B cell (primary cell): Measurements from ENCODE around the gene COMMD1. TPM values are rescaled to one million over a fixed set of nuclear protein-coding genes. Genes with fewer than 3 reads are reported as not detected.

Source experiments
- ATAC-seq: fragments of 200-7000 bp; cut with Tn5 transposase; one replicate; pipeline ENCODE4 v1.10.0; 2021; ENCODE audit warnings: low read depth, mild to moderate bottlenecking, moderate number of reproducible peaks, moderate library complexity
- CTCF ChIA-PET: fragments of 350-600 bp; sonication (Branson Sonifier 250); formaldehyde crosslinking; loops from one replicate; lab custom pipeline; 2021; ENCODE audit warnings: antibody characterized with exemption, inconsistent platforms; lab: Charles Lee
- POLR2A ChIA-PET: fragments of 350-600 bp; sonication (Branson Sonifier 250); formaldehyde crosslinking; loops from one replicate; lab custom pipeline; 2021; ENCODE audit warnings: antibody characterized with exemption; lab: Charles Lee
- DNase-seq: peaks from one replicate; pipeline ENCODE4 v3.0.0; 2013
- H2AFZ ChIP-seq: 2 replicates; pipeline ENCODE4 v1.6.1; 2012; ENCODE audit warnings: mild to moderate bottlenecking, low read depth, low read length; ENCODE audit not compliant: insufficient read depth, poor library complexity, severe bottlenecking
- H3K27ac ChIP-seq, 2 donors: 1 replicate in 1 of 2; 2 replicates in 1 of 2; pipeline ENCODE4 v1.5.1; 2012 to 2013; ENCODE audit warnings: low read length in 2 of 2, mild to moderate bottlenecking in 2 of 2, moderate library complexity in 1 of 2
- H3K27me3 ChIP-seq, 4 experiments: fragments of 200-600 bp in 1 of 4; sonication (generic) in 1 of 4; replicated peaks in 1 of 4; 1 replicate in 2 of 4; 2 replicates in 2 of 4; pipeline versions ENCODE4 v1.6.1 to v1.7.0; 2013 to 2016; ENCODE audit warnings: low read length in 3 of 4, mild to moderate bottlenecking in 2 of 4, mixed read lengths in 1 of 4, moderate library complexity in 1 of 4; ENCODE audit not compliant: insufficient read depth in 4 of 4, control insufficient read depth in 3 of 4; ENCODE audit errors: control extremely low read depth in 1 of 4
- H3K36me3 ChIP-seq, 2 experiments: replicated peaks in 1 of 2; 1 replicate in 1 of 2; 2 replicates in 1 of 2; pipeline versions ENCODE4 v1.6.1 to v1.7.1; 2013; ENCODE audit warnings: low read length in 1 of 2; ENCODE audit not compliant: insufficient read depth in 2 of 2, control insufficient read depth in 1 of 2; ENCODE audit errors: control extremely low read depth in 1 of 2, extremely low read depth in 1 of 2
- H3K4me1 ChIP-seq, 2 donors: fragments of 200-600 bp in 1 of 2; sonication (generic) in 1 of 2; 1 replicate in 1 of 2; 2 replicates in 1 of 2; pipeline versions ENCODE4 v1.5.1 to v1.6.1; 2013 to 2017; ENCODE audit warnings: low read length in 2 of 2; ENCODE audit not compliant: control insufficient read depth in 2 of 2, insufficient read depth in 2 of 2
- H3K4me2 ChIP-seq: replicated peaks from 2 replicates; pipeline ENCODE3; 2012; ENCODE audit warnings: mild to moderate bottlenecking, low read depth, low read length; ENCODE audit not compliant: poor library complexity, severe bottlenecking
- H3K4me3 ChIP-seq, 5 experiments: fragments of 200-600 bp in 1 of 5; sonication (generic) in 1 of 5; 1 replicate in 3 of 5; 2 replicates in 2 of 5; pipeline versions ENCODE4 v1.5.1 to v1.7.0; 2011 to 2016; ENCODE audit warnings: low read length in 4 of 5, mild to moderate bottlenecking in 4 of 5, low read depth in 2 of 5, control low read depth in 1 of 5, moderate library complexity in 1 of 5; ENCODE audit not compliant: insufficient read depth in 1 of 5; ENCODE audit errors: control extremely low read depth in 1 of 5, extremely low read depth in 1 of 5
- H3K79me2 ChIP-seq: fragments of 200-600 bp; sonication (generic); one replicate; pipeline ENCODE4 v1.6.0; 2016; ENCODE audit warnings: low read length; ENCODE audit not compliant: control insufficient read depth, insufficient read depth
- H3K9ac ChIP-seq: fragments of 200-600 bp; sonication (generic); 2 replicates; pipeline ENCODE4 v1.6.1; 2017; ENCODE audit warnings: mild to moderate bottlenecking, low read length, moderate library complexity
- H3K9me3 ChIP-seq, 3 donors: one replicate each; pipeline versions ENCODE4 v1.6.1 to v1.7.1; 2013; ENCODE audit warnings: low read length in 2 of 3; ENCODE audit not compliant: control insufficient read depth in 2 of 3, insufficient read depth in 1 of 3; ENCODE audit errors: control extremely low read depth in 1 of 3
- H4K20me1 ChIP-seq: 2 replicates; pipeline ENCODE4 v1.6.0; 2012; ENCODE audit warnings: mild to moderate bottlenecking, low read length; ENCODE audit not compliant: insufficient read depth, control insufficient read depth, poor library complexity, severe bottlenecking
- H3K27ac Mint-ChIP-seq: one replicate; pipeline ENCODE4 v1.8.0; 2021; ENCODE audit warnings: mixed read lengths
- H3K27me3 Mint-ChIP-seq: one replicate; pipeline ENCODE4 v1.8.0; 2021; ENCODE audit warnings: mixed read lengths
- H3K4me1 Mint-ChIP-seq: one replicate; pipeline ENCODE4 v1.8.0; 2021; ENCODE audit warnings: mixed read lengths
- H3K4me3 Mint-ChIP-seq: one replicate; pipeline ENCODE4 v1.8.0; 2021; ENCODE audit warnings: mixed read lengths
- H3K9me3 Mint-ChIP-seq: one replicate; pipeline ENCODE4 v1.8.0; 2022; ENCODE audit warnings: mixed read lengths; ENCODE audit not compliant: insufficient read depth
- CTCF ChIP-seq: fragments of 200-600 bp; IDR thresholded peaks from one replicate; pipeline ENCODE4 v1.8.0; 2022; ENCODE audit warnings: antibody characterized with exemption, mild to moderate bottlenecking
- EZH2 ChIP-seq: IDR thresholded peaks from 2 replicates; pipeline ENCODE4 v1.6.1; 2012; ENCODE audit warnings: borderline replicate concordance, low read depth, mild to moderate bottlenecking, moderate library complexity, low read length; ENCODE audit not compliant: insufficient read depth, poor library complexity, severe bottlenecking
- WGBS: methylation state at CpG from one replicate; pipeline ENCODE4 v1.1.5; 2013; ENCODE audit warnings: missing lambda C conversion rate; ENCODE audit not compliant: insufficient coverage; 5-methylcytosine and 5-hydroxymethylcytosine counted together
- intact Hi-C: fragments of 100-400 bp; cut with micrococcal nuclease; formaldehyde crosslinking; loops from one replicate; pipeline ENCODE4 v1.10.0; 2022
- polyA plus RNA-seq: library from polyadenylated mRNA; depleted of rRNA; stranded (reverse); fragments of >200 nt; gene quantifications from 2 replicates; pipeline ENCODE4 v1.2.3, GENCODE V29; 2012
- total RNA-seq, 2 donors: library from RNA; stranded (reverse); fragments of 120-200 nt in 1 of 2; gene quantifications; 1 replicate in 1 of 2; 2 replicates in 1 of 2; pipeline versions ENCODE4 v1.2.3 to v1.2.4, GENCODE V29; 2013 to 2022

Gene COMMD1
- total and polyA plus RNA-seq, 2 donors (not counting 1 experiment from before 2014, with no cell fraction given) = 20.6 to 25.1 TPM

GRCh38 chr2:61995515-61995914, 90.0 kb downstream of the COMMD1 start:
- DNase-seq = no peak
- Mint-ChIP-seq H3K27me3 (no peaks in the 10 kb centered on the region), H3K27ac (no peak overlapping the region), H3K9me3 (no peaks in the 10 kb centered on the region), H3K4me3 (no peak overlapping the region), H3K4me1 (peaks cover 2% of the 10 kb centered on the region)
- peaks cover 0 to 2% of the 10 kb centered on the region in 2 experiments for H3K36me3 ChIP-seq
- H3K79me2 ChIP-seq = peaks cover 25% of the 10 kb centered on the region
- H3K4me2 ChIP-seq = no peak overlapping the region
- 17% methylated on average over 1 of the region's 2 CpGs for WGBS
- H4K20me1 ChIP-seq = no peaks in the 10 kb centered on the region
- TF ChIP-seq EZH2 = no peak
- no peaks in the 10 kb centered on the region for H3K4me1 ChIP-seq
- H3K4me3 ChIP-seq = no peak overlapping the region
- ChIA-PET POLR2A (no interaction called here), CTCF (interaction anchor here (6.4 kb wide), 1 partner anchor 417 kb away, joined by 105 read pairs; no protein-coding TSS in a partner anchor)
- no peak for ATAC-seq
- H3K9me3 ChIP-seq = no peaks in the 10 kb centered on the region
- no peaks in the 10 kb centered on the region for H3K27me3 ChIP-seq
- intact Hi-C loops = no loop called here
- no peak overlapping the region for H3K9ac ChIP-seq
- no peak overlapping the region for H2AFZ ChIP-seq
- no peak overlapping the region for H3K27ac ChIP-seq

- H3K27ac Mint-ChIP-seq = no peak overlapping the region
- 98% methylated on average over 7 of the region's 8 CpGs for WGBS
- H3K4me3 ChIP-seq = no peak overlapping the region
- TF ChIP-seq CTCF (no peak), EZH2 (no peak)
- POLR2A ChIA-PET = no interaction called here
- no peaks in the 10 kb centered on the region for H3K27me3 ChIP-seq
- peaks cover 0 to 9% of the 10 kb centered on the region in 2 experiments for H3K36me3 ChIP-seq
- no peak overlapping the region for H3K9ac ChIP-seq
- H3K27me3 Mint-ChIP-seq = no peaks in the 10 kb centered on the region
- H3K4me1 Mint-ChIP-seq = no peaks in the 10 kb centered on the region
- ATAC-seq (no peak), DNase-seq (no peak)
- no peaks in the 10 kb centered on the region for H3K4me1 ChIP-seq
- no peaks in the 10 kb centered on the region for H3K9me3 Mint-ChIP-seq
- no peak overlapping the region for H3K4me2 ChIP-seq
- no peaks in the 10 kb centered on the region for H4K20me1 ChIP-seq
- no peak overlapping the region for H3K4me3 Mint-ChIP-seq
- no peaks in the 10 kb centered on the region for H3K9me3 ChIP-seq
- H3K27ac ChIP-seq = no peak overlapping the region
- peaks cover 25% of the 10 kb centered on the region for H3K79me2 ChIP-seq
- H2AFZ ChIP-seq = no peak overlapping the region
- intact Hi-C loops = no loop called here
- CTCF ChIA-PET = interaction anchor here (6.4 kb wide), 1 partner anchor 414 kb away, joined by 105 read pairs; no protein-coding TSS in a partner anchor
These were observed 93.0 kb downstream of the COMMD1 start for GRCh38 chr2:61998426-61998825.
